Esophagus muscularis mucosa (tissue), 4 donors: ENCODE data around the gene FRAS1.

Experiments
- EP300 ChIP-seq: sonication (generic); formaldehyde crosslinking; IDR thresholded peaks from one replicate; pipeline ENCODE4 v1.6.1; 2017; ENCODE audit warnings: antibody characterized with exemption
- POLR2A ChIP-seq: fragments of 450-650 bp; IDR thresholded peaks from one replicate; pipeline ENCODE4 v1.6.1; 2017; ENCODE audit warnings: antibody characterized with exemption, moderate library complexity, mild to moderate bottlenecking, low read depth
- POLR2AphosphoS5 ChIP-seq, 2 donors: sonication (generic); formaldehyde crosslinking; IDR thresholded peaks; one replicate each; pipeline ENCODE4 v1.6.1; 2017; ENCODE audit warnings: antibody characterized with exemption in 2 of 2
- TF ChIP-seq, protein P1 (sequence below), 3 experiments: fragments of 200-600 bp in 2 of 3; fragments of 450-650 bp in 1 of 3; sonication (generic) in 2 of 3; IDR thresholded peaks; one replicate each; pipeline ENCODE4 v1.5.1; 2017 to 2019; ENCODE audit warnings: antibody characterized with exemption in 3 of 3, mild to moderate bottlenecking in 2 of 3, moderate library complexity in 1 of 3

DNA sequence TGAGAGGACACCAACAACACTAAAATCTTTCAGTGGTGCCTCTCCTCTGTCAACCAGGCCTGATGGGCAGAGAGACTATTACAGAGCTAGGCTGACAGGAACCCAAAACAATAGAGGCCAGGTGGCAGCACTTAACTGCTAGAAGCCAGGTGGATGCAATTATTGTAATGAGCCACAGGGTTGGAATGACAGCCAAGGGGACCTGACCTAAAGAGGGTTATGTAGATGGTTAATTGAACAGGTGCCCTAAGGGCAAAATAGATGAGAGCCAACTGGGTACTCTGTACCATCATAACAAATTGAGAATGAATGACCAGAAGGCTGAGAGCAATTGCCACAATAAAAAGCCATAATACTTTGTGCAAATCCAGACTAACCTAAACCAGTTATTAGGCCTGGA is 24.7 kb upstream of the FRAS1 start:
- TF ChIP-seq, protein P1, sequence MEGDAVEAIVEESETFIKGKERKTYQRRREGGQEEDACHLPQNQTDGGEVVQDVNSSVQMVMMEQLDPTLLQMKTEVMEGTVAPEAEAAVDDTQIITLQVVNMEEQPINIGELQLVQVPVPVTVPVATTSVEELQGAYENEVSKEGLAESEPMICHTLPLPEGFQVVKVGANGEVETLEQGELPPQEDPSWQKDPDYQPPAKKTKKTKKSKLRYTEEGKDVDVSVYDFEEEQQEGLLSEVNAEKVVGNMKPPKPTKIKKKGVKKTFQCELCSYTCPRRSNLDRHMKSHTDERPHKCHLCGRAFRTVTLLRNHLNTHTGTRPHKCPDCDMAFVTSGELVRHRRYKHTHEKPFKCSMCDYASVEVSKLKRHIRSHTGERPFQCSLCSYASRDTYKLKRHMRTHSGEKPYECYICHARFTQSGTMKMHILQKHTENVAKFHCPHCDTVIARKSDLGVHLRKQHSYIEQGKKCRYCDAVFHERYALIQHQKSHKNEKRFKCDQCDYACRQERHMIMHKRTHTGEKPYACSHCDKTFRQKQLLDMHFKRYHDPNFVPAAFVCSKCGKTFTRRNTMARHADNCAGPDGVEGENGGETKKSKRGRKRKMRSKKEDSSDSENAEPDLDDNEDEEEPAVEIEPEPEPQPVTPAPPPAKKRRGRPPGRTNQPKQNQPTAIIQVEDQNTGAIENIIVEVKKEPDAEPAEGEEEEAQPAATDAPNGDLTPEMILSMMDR (IDR thresholded peaks at IDR 0.05), result no peak
- no peak for TF ChIP-seq POLR2AphosphoS5 (IDR thresholded peaks at IDR 0.05)
- no peak for TF ChIP-seq POLR2A
- no peak for TF ChIP-seq EP300
